Osteocyte (in vitro differentiated cells): ENCODE data around the gene CPXM2. TPM values are rescaled to one million over a fixed set of nuclear protein-coding genes. Genes with fewer than 3 reads are reported as not detected.

Experiments
- DNase-seq: peaks from one replicate; pipeline ENCODE4 v3.0.0; 2021; ENCODE audit warnings: mixed read lengths; ENCODE audit not compliant: unreplicated experiment; ENCODE audit errors: extremely low spot score
- H3K27ac Mint-ChIP-seq: one replicate; pipeline ENCODE4 v1.8.0; 2021; ENCODE audit warnings: mild to moderate bottlenecking, mixed read lengths; ENCODE audit not compliant: unreplicated experiment
- H3K27me3 Mint-ChIP-seq: one replicate; pipeline ENCODE4 v1.8.0; 2021; ENCODE audit warnings: mixed read lengths; ENCODE audit not compliant: unreplicated experiment
- H3K36me3 Mint-ChIP-seq: one replicate; pipeline ENCODE4 v1.8.0; 2021; ENCODE audit warnings: mixed read lengths; ENCODE audit not compliant: unreplicated experiment
- H3K4me1 Mint-ChIP-seq: one replicate; pipeline ENCODE4 v1.8.0; 2021; ENCODE audit warnings: mixed read lengths; ENCODE audit not compliant: unreplicated experiment
- H3K4me3 Mint-ChIP-seq: one replicate; pipeline ENCODE4 v1.8.0; 2021; ENCODE audit warnings: mild to moderate bottlenecking, moderate library complexity, mixed read lengths; ENCODE audit not compliant: unreplicated experiment
- H3K9me3 Mint-ChIP-seq: one replicate; pipeline ENCODE4 v1.8.0; 2021; ENCODE audit warnings: mixed read lengths; ENCODE audit not compliant: unreplicated experiment
- CTCF ChIP-seq: fragments of 200-600 bp; sonication (generic); IDR thresholded peaks from 2 replicates; pipeline ENCODE4 v1.5.0; 2021; ENCODE audit warnings: antibody characterized with exemption, mild to moderate bottlenecking, moderate library complexity
- total RNA-seq: library from RNA; stranded (reverse); gene quantifications from 2 replicates; pipeline ENCODE4 v1.2.1, GENCODE V29; 2021

The CPXM2 gene
- total RNA-seq, 1 donor from 2014 or later, result not detected

- Mint-ChIP-seq H3K4me3 (no peak overlapping the region), H3K9me3 (peaks cover 13% of the 10 kb centered on the region), H3K36me3 (no peaks in the 10 kb centered on the region), H3K4me1 (no peaks in the 10 kb centered on the region), H3K27ac (no peak overlapping the region), H3K27me3 (no peaks in the 10 kb centered on the region)
- DNase-seq, result no peak
- TF ChIP-seq CTCF, result no peak
Measured at GRCh38 chr10:123715546-123715945, 176.1 kb downstream of the CPXM2 start.

GRCh38 chr10:123706236-123706635, 185.4 kb downstream of the CPXM2 start:
- no peak overlapping the region for H3K27ac Mint-ChIP-seq
- no peak for DNase-seq
- H3K27me3 Mint-ChIP-seq, result no peaks in the 10 kb centered on the region
- no peak for TF ChIP-seq CTCF
- peaks cover 3% of the 10 kb centered on the region for H3K9me3 Mint-ChIP-seq
- no peaks in the 10 kb centered on the region for H3K4me1 Mint-ChIP-seq
- no peaks in the 10 kb centered on the region for H3K36me3 Mint-ChIP-seq
- no peak overlapping the region for H3K4me3 Mint-ChIP-seq

- no peak for TF ChIP-seq CTCF
- H3K36me3 Mint-ChIP-seq, result no peaks in the 10 kb centered on the region
- peaks cover 3% of the 10 kb centered on the region for H3K9me3 Mint-ChIP-seq
- no peaks in the 10 kb centered on the region for H3K4me1 Mint-ChIP-seq
- H3K4me3 Mint-ChIP-seq, result no peak overlapping the region
- H3K27me3 Mint-ChIP-seq, result no peaks in the 10 kb centered on the region
- no peak overlapping the region for H3K27ac Mint-ChIP-seq
- no peak for DNase-seq
Measured at GRCh38 chr10:123704812-123705211, 186.8 kb downstream of the CPXM2 start.

- no peak for TF ChIP-seq CTCF
- no peak for DNase-seq
- H3K4me3 Mint-ChIP-seq, result no peak overlapping the region
- peaks cover 3% of the 10 kb centered on the region for H3K9me3 Mint-ChIP-seq
- H3K36me3 Mint-ChIP-seq, result no peaks in the 10 kb centered on the region
- no peak overlapping the region for H3K27ac Mint-ChIP-seq
- H3K4me1 Mint-ChIP-seq, result no peaks in the 10 kb centered on the region
- no peaks in the 10 kb centered on the region for H3K27me3 Mint-ChIP-seq
Measured at GRCh38 chr10:123704076-123704475, 187.5 kb downstream of the CPXM2 start.

GRCh38 chr10:123703195-123703790, 188.3 kb downstream of the CPXM2 start:
- no peaks in the 10 kb centered on the region for H3K27me3 Mint-ChIP-seq
- H3K9me3 Mint-ChIP-seq, result peaks cover 3% of the 10 kb centered on the region
- no peak overlapping the region for H3K27ac Mint-ChIP-seq
- H3K4me3 Mint-ChIP-seq, result no peak overlapping the region
- no peaks in the 10 kb centered on the region for H3K36me3 Mint-ChIP-seq
- no peaks in the 10 kb centered on the region for H3K4me1 Mint-ChIP-seq
- no peak for TF ChIP-seq CTCF
- no peak for DNase-seq

Other genes with a start within 250 kb of the CPXM2 start
- not detected in 2 replicates for gene GPR26, start 225.5 kb downstream of the CPXM2 start, total RNA-seq
- gene CHST15, start 201.8 kb upstream of the CPXM2 start, total RNA-seq, result 66.3 and 73.6 TPM in 2 replicates